GM12878 (cell line): ENCODE results near the gene CASS4. TPM values are rescaled to one million over a fixed set of nuclear protein-coding genes. Genes with fewer than 3 reads are reported as not detected.

Source experiments
- ATAC-seq: fragments of 200-7000 bp; cut with Tn5 transposase; 3 replicates; pipeline ENCODE4 v1.9.1; 2020; ENCODE audit warnings: mild to moderate bottlenecking, moderate library complexity
- BruUV-seq: library from RNA; stranded (reverse); fragments of 400-500 nt; replicated peaks from 2 replicates; lab custom pipeline; 2021; lab: Mats Ljungman, UMichigan
- CTCF ChIA-PET: fragments of 300-600 bp; sonication (Branson Sonifier 250); formaldehyde crosslinking; extraction: SDS; loops from one replicate; lab custom pipeline; 2021; ENCODE audit warnings: inconsistent platforms; lab: Yijun Ruan, JAX
- POLR2A ChIA-PET: fragments of 350-600 bp; formaldehyde crosslinking; extraction: SDS; loops from one replicate; lab custom pipeline; 2021; ENCODE audit warnings: inconsistent platforms; lab: Charles Lee
- RAD21 ChIA-PET: fragments of 300-600 bp; sonication (Branson Sonifier 250); formaldehyde crosslinking; loops from one replicate; lab custom pipeline; 2023; ENCODE audit warnings: antibody characterized with exemption; ENCODE audit not compliant: unreplicated experiment; lab: Charles Lee
- SMC1A ChIA-PET: fragments of 300-600 bp; sonication (Branson Sonifier 250); formaldehyde crosslinking; loops from one replicate; lab custom pipeline; 2023; ENCODE audit not compliant: unreplicated experiment, uncharacterized antibody; lab: Charles Lee
- DNase-seq: peaks from one replicate; pipeline ENCODE4 v3.0.0-alpha.2; 2011; ENCODE audit warnings: low read depth, low spot score
- FAIRE-seq: peaks from 3 replicates; lab custom pipeline; 2011; peaks lifted over from hg19 to GRCh38; lab: Jason Lieb, UNC
- H2AFZ ChIP-seq: 2 replicates; pipeline ENCODE4 v1.6.0; 2011; ENCODE audit warnings: low read depth, low read length, control low read depth; ENCODE audit not compliant: control insufficient read depth
- H3K27ac ChIP-seq: 2 replicates; pipeline ENCODE4 v1.5.1; 2011; ENCODE audit warnings: control low read depth; ENCODE audit not compliant: control insufficient read depth, insufficient read depth
- H3K27me3 ChIP-seq, 2 experiments: replicated peaks in 1 of 2; 2 replicates each; pipeline versions ENCODE4 v1.6.0 to v1.6.1; 2011; ENCODE audit warnings: low read length in 1 of 2; ENCODE audit not compliant: control insufficient read depth in 2 of 2, insufficient read depth in 2 of 2
- H3K36me3 ChIP-seq, 2 experiments: 2 replicates each; pipeline ENCODE4 v1.5.1; 2011; ENCODE audit warnings: low read length in 1 of 2; ENCODE audit not compliant: control insufficient read depth in 2 of 2, insufficient read depth in 2 of 2
- H3K4me1 ChIP-seq: 2 replicates; pipeline ENCODE4 v1.6.1; 2011; ENCODE audit warnings: mild to moderate bottlenecking, low read length, moderate library complexity, mixed read lengths; ENCODE audit not compliant: control insufficient read depth, insufficient read depth
- H3K4me2 ChIP-seq: 2 replicates; pipeline ENCODE4 v1.6.0; 2011; ENCODE audit warnings: control low read depth; ENCODE audit not compliant: control insufficient read depth, insufficient read depth
- H3K4me3 ChIP-seq: fragments of 200-600 bp; sonication (generic); 2 replicates; pipeline ENCODE4 v1.5.1; 2016
- H3K79me2 ChIP-seq: 2 replicates; pipeline ENCODE4 v1.6.0; 2011; ENCODE audit warnings: low read length; ENCODE audit not compliant: control insufficient read depth, insufficient read depth
- H3K9ac ChIP-seq: 2 replicates; pipeline ENCODE4 v1.8.0; 2011; ENCODE audit warnings: low read length, control low read depth, mixed read lengths; ENCODE audit not compliant: control insufficient read depth, insufficient read depth
- H3K9me3 ChIP-seq: replicated peaks from 3 replicates; pipeline ENCODE4 v1.5.1; 2011; ENCODE audit warnings: mild to moderate bottlenecking, low read length; ENCODE audit not compliant: control insufficient read depth, insufficient read depth
- H4K20me1 ChIP-seq: 2 replicates; pipeline ENCODE4 v1.6.0; 2011; ENCODE audit not compliant: control insufficient read depth, insufficient read depth
- ATF2 ChIP-seq: IDR thresholded peaks from 2 replicates; pipeline ENCODE4 v1.6.1; 2012; ENCODE audit warnings: low read length, inconsistent platforms
- BRCA1 ChIP-seq: IDR thresholded peaks from 2 replicates; pipeline ENCODE4 v1.6.1; 2011; ENCODE audit warnings: low read depth, low read length, improper control_type of control experiment
- CBFB ChIP-seq: IDR thresholded peaks from 2 replicates; pipeline ENCODE4 v1.6.1; 2016; ENCODE audit warnings: antibody characterized with exemption, low read depth
- CBX3 ChIP-seq: fragments of 200-600 bp; sonication (generic); IDR thresholded peaks from 2 replicates; pipeline ENCODE4 v1.6.1; 2016; ENCODE audit warnings: low read depth, borderline replicate concordance
- CREM ChIP-seq: IDR thresholded peaks from 2 replicates; pipeline ENCODE4 v1.6.1; 2014; ENCODE audit warnings: antibody characterized with exemption, low read depth
- DPF2 ChIP-seq: fragments of 450-650 bp; IDR thresholded peaks from 2 replicates; pipeline ENCODE4 v1.6.1; 2017; ENCODE audit warnings: mild to moderate bottlenecking
- EED ChIP-seq: sonication (generic); IDR thresholded peaks from 2 replicates; pipeline ENCODE4 v1.6.1; 2016; ENCODE audit warnings: antibody characterized with exemption, low read depth
- EP300 ChIP-seq, 2 experiments: fragments of 150-350 bp in 1 of 2; IDR thresholded peaks; 2 replicates each; pipeline ENCODE4 v1.6.1; 2011 to 2012; ENCODE audit warnings: low read depth in 2 of 2, low read length in 2 of 2, borderline replicate concordance in 1 of 2, improper control_type of control experiment in 1 of 2, inconsistent platforms in 1 of 2; ENCODE audit not compliant: control insufficient read depth in 1 of 2
- FOXK2 ChIP-seq: fragments of 450-650 bp; IDR thresholded peaks from 2 replicates; pipeline ENCODE4 v1.6.1; 2017; ENCODE audit warnings: mild to moderate bottlenecking, moderate library complexity
- NR2F1 ChIP-seq: fragments of 450-650 bp; conservative IDR thresholded peaks from 2 replicates; pipeline ENCODE4 v1.6.1; 2017; ENCODE audit warnings: mild to moderate bottlenecking
- PML ChIP-seq: IDR thresholded peaks from 2 replicates; pipeline ENCODE4 v1.6.1; 2012; ENCODE audit warnings: low read length, inconsistent platforms
- POLR2A ChIP-seq: IDR thresholded peaks from 2 replicates; pipeline ENCODE4 v1.6.1; 2011; ENCODE audit warnings: low read depth, mild to moderate bottlenecking, low read length
- POLR2AphosphoS2 ChIP-seq: IDR thresholded peaks from 2 replicates; pipeline ENCODE4 v1.6.1; 2011; ENCODE audit warnings: low read depth, mild to moderate bottlenecking, low read length, improper control_type of control experiment, moderate library complexity
- SIN3A ChIP-seq: IDR thresholded peaks from 2 replicates; pipeline ENCODE4 v1.6.1; 2012; ENCODE audit warnings: low read depth, low read length, improper control_type of control experiment
- ZBTB33 ChIP-seq: fragments of 450-650 bp; IDR thresholded peaks from 2 replicates; pipeline ENCODE4 v1.6.1; 2017; ENCODE audit warnings: mild to moderate bottlenecking
- ZNF24 ChIP-seq: fragments of 450-650 bp; IDR thresholded peaks from 2 replicates; pipeline ENCODE4 v1.6.1; 2017; ENCODE audit warnings: antibody characterized with exemption, mild to moderate bottlenecking
- ZNF622 ChIP-seq: fragments of 450-650 bp; IDR thresholded peaks from 2 replicates; pipeline ENCODE4 v1.6.1; 2017; ENCODE audit warnings: mild to moderate bottlenecking, inconsistent platforms
- ZSCAN29 ChIP-seq: fragments of 450-650 bp; IDR thresholded peaks from 2 replicates; pipeline ENCODE4 v1.6.1; 2017; ENCODE audit warnings: mild to moderate bottlenecking, moderate library complexity
- WGBS: methylation state at CpG from one replicate; pipeline ENCODE4 v1.1.6; 2016; ENCODE audit warnings: low lambda C conversion rate; ENCODE audit not compliant: insufficient replicate concordance, insufficient coverage; ENCODE audit errors: missing lambda C conversion rate; 5-methylcytosine and 5-hydroxymethylcytosine counted together
- in situ Hi-C: fragments of 300-500 bp; cut with MboI; formaldehyde crosslinking; loops from 9 replicates; pipeline ENCODE4 v1.14.3; 2018; ENCODE audit warnings: mixed read lengths
- intact Hi-C: fragments of 100-400 bp; cut with micrococcal nuclease; formaldehyde crosslinking; loops from one replicate; pipeline ENCODE4 v1.14.2; 2022; ENCODE audit not compliant: unreplicated experiment
- polyA plus RNA-seq, 11 experiments: library from polyadenylated mRNA; depleted of rRNA in 4 of 11; unstranded in 6 of 11; stranded (reverse) in 5 of 11; fragments of >200 nt; fragmentation: Nextera tagmentation in 4 of 11; fragmentation: Illumina TruSeq in 1 of 11; extraction: Ambion mirVana in 4 of 11; extraction: Trizol in 1 of 11; gene quantifications; 1 replicate in 1 of 11; 2 replicates in 10 of 11; pipeline versions ENCODE4 v1.2.1 to v1.2.3, GENCODE V29; 2011 to 2016; ENCODE audit warnings: inconsistent platforms in 2 of 11, missing spikeins in 2 of 11, low read depth in 1 of 11
- total RNA-seq, 4 experiments: library from RNA; depleted of rRNA in 3 of 4; stranded (reverse); fragments of >200 nt in 3 of 4; fragmentation: Illumina TruSeq in 1 of 4; extraction: Trizol in 1 of 4; gene quantifications; 2 replicates each; pipeline versions ENCODE4 v1.2.1 to v1.2.3, GENCODE V29; 2013 to 2021

Gene CASS4
- total and polyA plus RNA-seq, 10 of the 15 experiments (the other 5 are each of a cell fraction or from before 2014, with no cell fraction given), result 0.04 to 0.24 (median 0.11) TPM; not detected in 1

GRCh38 chr20:56395166-56395565 lies 16.9 kb upstream of the CASS4 start:
- POLR2A ChIA-PET, result interaction anchor here (0.7 kb wide), 1 partner anchor 58 kb away, joined by 3 read pairs; no protein-coding TSS in a partner anchor
- H3K9me3 ChIP-seq, result no peaks in the 10 kb centered on the region
- no TSS peak for BruUV-seq
- no peak overlapping the region for H3K9ac ChIP-seq
- peaks cover 3% of the 10 kb centered on the region; the same call in 1 of the 2 replicates for H3K4me1 ChIP-seq
- intact Hi-C loops, result no loop called here
- CTCF ChIA-PET, result interaction anchor here (1.0 to 2.1 kb wide), 7 partner anchors 10 to 155 kb away, joined by 3 to 12 read pairs (median 4); partner anchors contain the start of gene CASS4
- in situ Hi-C loops, result no loop called here
- DNase-seq, result no peak
- peaks cover 9 to 20% of the 10 kb centered on the region in 2 experiments for H3K36me3 ChIP-seq
- H3K79me2 ChIP-seq, result peaks cover 46% of the 10 kb centered on the region
- H2AFZ ChIP-seq, result no peak overlapping the region
- no peaks in the 10 kb centered on the region for H3K27me3 ChIP-seq
- no peak overlapping the region for H3K27ac ChIP-seq
- FAIRE-seq, result no peak
- SMC1A ChIA-PET, result interaction anchor here (0.8 to 3.8 kb wide), 8 partner anchors 9 to 155 kb away, joined by 3 to 14 read pairs (median 4); partner anchors contain the start of gene RTF2
- no peak for ATAC-seq
- H3K4me3 ChIP-seq, result no peak overlapping the region
- no peaks in the 10 kb centered on the region for H4K20me1 ChIP-seq
- RAD21 ChIA-PET, result interaction anchor here (0.5 to 1.0 kb wide), 4 partner anchors 17 to 1628 kb away, joined by 3 to 4 read pairs (median 4); partner anchors contain the start of gene CASS4
- no peak overlapping the region; the same call in 1 of the 2 replicates for H3K4me2 ChIP-seq
- 88% methylated on average over 4 of the region's 4 CpGs for WGBS
- no peak for TF ChIP-seq EED
- TF ChIP-seq BRCA1, result no peak
- TF ChIP-seq ZNF24, result no peak
- no peak for TF ChIP-seq ZNF622
- no peak for TF ChIP-seq FOXK2
- TF ChIP-seq NR2F1, result no peak
- no peak for TF ChIP-seq ZBTB33
- no peak for TF ChIP-seq ATF2
- no peak for TF ChIP-seq PML
- no peak for TF ChIP-seq POLR2A
- TF ChIP-seq CREM, result no peak
- TF ChIP-seq CBX3, result no peak
- TF ChIP-seq EP300 (IDR thresholded peaks at IDR 0.05; ENCODE audit: borderline replicate concordance in 1 of 2, control insufficient read depth in 1 of 2, low read depth in 2 of 2, low read length in 2 of 2), result no peak
- TF ChIP-seq SIN3A, result no peak
- no peak for TF ChIP-seq CBFB
- no peak for TF ChIP-seq ZSCAN29
- TF ChIP-seq DPF2, result no peak
- TF ChIP-seq POLR2AphosphoS2, result no peak
- TF ChIP-seq, all 136 proteins: peak for 0
